ENCODE data around the gene OR4B1. TPM values are rescaled to one million over a fixed set of nuclear protein-coding genes. Genes with fewer than 3 reads are reported as not detected.

Gene OR4B1, protein sequence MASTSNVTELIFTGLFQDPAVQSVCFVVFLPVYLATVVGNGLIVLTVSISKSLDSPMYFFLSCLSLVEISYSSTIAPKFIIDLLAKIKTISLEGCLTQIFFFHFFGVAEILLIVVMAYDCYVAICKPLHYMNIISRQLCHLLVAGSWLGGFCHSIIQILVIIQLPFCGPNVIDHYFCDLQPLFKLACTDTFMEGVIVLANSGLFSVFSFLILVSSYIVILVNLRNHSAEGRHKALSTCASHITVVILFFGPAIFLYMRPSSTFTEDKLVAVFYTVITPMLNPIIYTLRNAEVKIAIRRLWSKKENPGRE
- not detected for polyA plus RNA-seq (2013, experiment 1 of 2)
- polyA plus RNA-seq (2013, experiment 2 of 2) = not detected

DNA sequence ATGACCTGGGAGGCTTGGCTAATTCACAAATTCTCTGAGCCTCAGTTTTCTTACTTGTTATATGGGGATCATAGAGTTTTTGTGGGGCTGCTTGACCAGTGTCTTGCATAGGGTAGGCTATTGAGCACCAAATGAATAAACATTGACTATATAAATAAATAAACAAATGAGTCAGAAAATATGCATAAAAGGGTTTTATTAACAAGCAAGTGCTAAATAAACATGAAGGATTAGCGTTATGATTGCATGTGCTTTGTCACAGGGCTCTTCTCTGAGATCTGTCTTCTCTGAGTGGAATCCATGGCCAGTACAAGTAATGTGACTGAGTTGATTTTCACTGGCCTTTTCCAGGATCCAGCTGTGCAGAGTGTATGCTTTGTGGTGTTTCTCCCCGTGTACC is at the start of gene OR4B1:
Gene OR4B1, plus strand, starts transcription at position 301 of the 400 bp plus-strand sequence. Its CDS starts 0 bp downstream, at position 301.
- H3K4me1 ChIP-seq (ENCODE audit: control insufficient read depth in 2 of 2, insufficient read depth in 1 of 2, low read depth in 1 of 2, low read length in 2 of 2) = no peaks in the 10 kb centered on the region
- peaks cover 0 to 4% of the 10 kb centered on the region in 2 donors for H3K9me3 ChIP-seq (replicated peaks in 1 of 2; ENCODE audit: control insufficient read depth in 2 of 2, insufficient read depth in 1 of 2, low read depth in 1 of 2, low read length in 2 of 2)
- no peaks in the 10 kb centered on the region for H3K79me1 ChIP-seq (ENCODE audit: low read depth, low read length)
- no peaks in the 10 kb centered on the region for H3K36me3 ChIP-seq (replicated peaks in 1 of 2; ENCODE audit: control insufficient read depth in 2 of 2, insufficient read depth in 2 of 2, low read length in 2 of 2)
- no peak within 1 kb of the TSS for H3K27ac ChIP-seq (replicated peaks; ENCODE audit: low read length)
- no peak within 1 kb of the TSS for H3K9ac ChIP-seq (ENCODE audit: low read depth, low read length, poor library complexity)
- H4K91ac ChIP-seq (ENCODE audit: low read depth, low read length, poor library complexity) = no peak within 1 kb of the TSS
- H2BK15ac ChIP-seq (ENCODE audit: low read length) = no peak within 1 kb of the TSS
- no peak within 1 kb of the TSS for H3K4ac ChIP-seq (ENCODE audit: low read length)
- whole genome bisulfite sequencing, 2 donors (ENCODE audit: extremely low coverage in 2 of 2, insufficient read length in 2 of 2, insufficient replicate concordance in 1 of 2) = no CpG with 5 or more reads among the region's 2 CpGs
- no peak within 1 kb of the TSS for H3K18ac ChIP-seq (ENCODE audit: low read length)
- no peak within 1 kb of the TSS for H3K4me3 ChIP-seq (ENCODE audit: low read length in 2 of 2)
- no peak within 1 kb of the TSS for H3K4me2 ChIP-seq (ENCODE audit: insufficient read depth, low read length, poor library complexity, severe bottlenecking)
- H2BK12ac ChIP-seq (ENCODE audit: low read length) = no peak within 1 kb of the TSS
- no peak within 1 kb of the TSS for H2AK5ac ChIP-seq (ENCODE audit: low read depth, low read length)
- no peak within 1 kb of the TSS for H3K14ac ChIP-seq (ENCODE audit: low read length)
- no peak within 1 kb of the TSS for H2BK120ac ChIP-seq (ENCODE audit: low read depth, low read length)
- no peak within 1 kb of the TSS for H2AFZ ChIP-seq (ENCODE audit: low read length)
- no peak within 1 kb of the TSS for H4K8ac ChIP-seq (ENCODE audit: low read depth, low read length)
- H2BK5ac ChIP-seq (ENCODE audit: low read length) = no peak within 1 kb of the TSS
- no peak for DNase-seq (ENCODE audit: low spot score)
- H3K27me3 ChIP-seq (ENCODE audit: control insufficient read depth in 3 of 3, insufficient read depth in 3 of 3, low read depth in 1 of 3, low read length in 3 of 3) = no peaks in the 10 kb centered on the region
- no peak within 1 kb of the TSS for H3K23ac ChIP-seq (ENCODE audit: low read depth, low read length, poor library complexity)

DNA sequence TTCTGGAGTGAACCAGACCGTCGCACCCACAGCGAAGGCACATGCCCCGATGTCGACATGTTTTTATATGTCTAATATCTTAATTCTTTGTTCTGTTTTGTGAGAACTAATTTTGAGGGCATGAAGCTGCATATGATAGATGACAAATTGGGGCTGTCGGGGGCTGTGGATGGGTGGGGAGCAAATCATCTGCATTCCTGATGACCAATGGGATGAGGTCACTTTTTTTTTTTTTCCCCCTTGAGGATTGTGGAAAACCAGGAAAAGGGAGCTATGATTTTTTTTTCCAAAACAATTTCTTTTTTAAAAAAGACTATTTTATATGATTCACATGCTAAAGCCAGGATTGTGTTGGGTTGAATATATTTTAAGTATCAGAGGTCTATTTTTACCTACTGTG is 49.2 kb upstream of the OR4B1 start:
- Histone ChIP-seq H4K91ac (ENCODE audit: low read depth, low read length, poor library complexity) (no peak overlapping the region), H3K4me3 (ENCODE audit: low read length in 2 of 2) (no peak overlapping the region), H2BK5ac (ENCODE audit: low read length) (no peak overlapping the region), H3K27ac (replicated peaks; ENCODE audit: low read length) (no peak overlapping the region), H2BK120ac (ENCODE audit: low read depth, low read length) (no peak overlapping the region), H3K4ac (ENCODE audit: low read length) (no peak overlapping the region), H2AK5ac (ENCODE audit: low read depth, low read length) (no peak overlapping the region), H2AFZ (ENCODE audit: low read length) (no peak overlapping the region), H3K4me1 (ENCODE audit: control insufficient read depth in 2 of 2, insufficient read depth in 1 of 2, low read depth in 1 of 2, low read length in 2 of 2) (peaks cover 11 to 13% of the 10 kb centered on the region in 2 donors), H3K18ac (ENCODE audit: low read length) (no peak overlapping the region), H2BK15ac (ENCODE audit: low read length) (no peak overlapping the region), H3K4me2 (ENCODE audit: insufficient read depth, low read length, poor library complexity, severe bottlenecking) (no peak overlapping the region), H3K27me3 (ENCODE audit: control insufficient read depth in 3 of 3, insufficient read depth in 3 of 3, low read depth in 1 of 3, low read length in 3 of 3) (no peaks in the 10 kb centered on the region), H3K36me3 (replicated peaks in 1 of 2; ENCODE audit: control insufficient read depth in 2 of 2, insufficient read depth in 2 of 2, low read length in 2 of 2) (peaks cover 11 to 44% of the 10 kb centered on the region in 2 donors), H2BK12ac (ENCODE audit: low read length) (no peak overlapping the region), H3K9ac (ENCODE audit: low read depth, low read length, poor library complexity) (no peak overlapping the region), H3K79me1 (ENCODE audit: low read depth, low read length) (no peaks in the 10 kb centered on the region), H4K8ac (ENCODE audit: low read depth, low read length) (no peak overlapping the region), H3K9me3 (replicated peaks in 1 of 2; ENCODE audit: control insufficient read depth in 2 of 2, insufficient read depth in 1 of 2, low read depth in 1 of 2, low read length in 2 of 2) (no peaks in the 10 kb centered on the region), H3K14ac (ENCODE audit: low read length) (no peak overlapping the region), H3K23ac (ENCODE audit: low read depth, low read length, poor library complexity) (no peak overlapping the region)
- no peak for DNase-seq (ENCODE audit: low spot score)
- no CpG with 5 or more reads among the region's 6 CpGs for WGBS, 2 donors (ENCODE audit: extremely low coverage in 2 of 2, insufficient read length in 2 of 2, insufficient replicate concordance in 1 of 2)

DNA sequence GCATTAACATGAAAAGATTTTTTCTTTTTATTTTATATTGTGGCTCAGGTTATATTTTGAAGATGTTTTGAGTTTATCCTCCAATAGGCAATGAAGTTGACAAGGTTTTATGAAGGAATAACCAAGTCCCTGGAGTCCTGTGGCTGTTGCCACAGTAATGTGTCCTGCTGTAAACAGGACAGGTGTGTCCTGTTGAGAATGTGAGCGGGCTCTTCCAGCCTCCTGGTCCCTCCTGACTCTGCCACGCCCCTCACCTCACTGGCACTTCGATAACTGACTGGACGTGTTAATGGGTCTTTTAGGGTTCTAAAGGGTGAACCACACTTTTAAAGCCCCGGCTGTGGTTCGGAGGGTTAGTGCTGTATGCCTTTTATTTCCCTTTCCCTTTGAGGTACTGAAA is 47.8 kb upstream of the OR4B1 start:
- Histone ChIP-seq H3K14ac (ENCODE audit: low read length) (no peak overlapping the region), H2AK5ac (ENCODE audit: low read depth, low read length) (no peak overlapping the region), H3K18ac (ENCODE audit: low read length) (no peak overlapping the region), H3K9me3 (replicated peaks in 1 of 2; ENCODE audit: control insufficient read depth in 2 of 2, insufficient read depth in 1 of 2, low read depth in 1 of 2, low read length in 2 of 2) (no peaks in the 10 kb centered on the region), H4K91ac (ENCODE audit: low read depth, low read length, poor library complexity) (no peak overlapping the region), H3K36me3 (replicated peaks in 1 of 2; ENCODE audit: control insufficient read depth in 2 of 2, insufficient read depth in 2 of 2, low read length in 2 of 2) (peaks cover 9 to 36% of the 10 kb centered on the region in 2 donors), H3K4me3 (ENCODE audit: low read length in 2 of 2) (no peak overlapping the region), H3K23ac (ENCODE audit: low read depth, low read length, poor library complexity) (no peak overlapping the region), H2BK120ac (ENCODE audit: low read depth, low read length) (no peak overlapping the region), H3K4me2 (ENCODE audit: insufficient read depth, low read length, poor library complexity, severe bottlenecking) (no peak overlapping the region), H3K27ac (replicated peaks; ENCODE audit: low read length) (no peak overlapping the region), H4K8ac (ENCODE audit: low read depth, low read length) (no peak overlapping the region), H3K4me1 (ENCODE audit: control insufficient read depth in 2 of 2, insufficient read depth in 1 of 2, low read depth in 1 of 2, low read length in 2 of 2) (peaks cover 11 to 15% of the 10 kb centered on the region in 2 donors), H3K4ac (ENCODE audit: low read length) (no peak overlapping the region), H2BK15ac (ENCODE audit: low read length) (no peak overlapping the region), H2BK5ac (ENCODE audit: low read length) (no peak overlapping the region), H3K79me1 (ENCODE audit: low read depth, low read length) (no peaks in the 10 kb centered on the region), H3K9ac (ENCODE audit: low read depth, low read length, poor library complexity) (no peak overlapping the region), H2AFZ (ENCODE audit: low read length) (no peak overlapping the region), H3K27me3 (ENCODE audit: control insufficient read depth in 3 of 3, insufficient read depth in 3 of 3, low read depth in 1 of 3, low read length in 3 of 3) (no peaks in the 10 kb centered on the region), H2BK12ac (ENCODE audit: low read length) (no peak overlapping the region)
- DNase-seq (ENCODE audit: low spot score) = no peak
- no CpG with 5 or more reads among the region's 6 CpGs for WGBS, 2 donors (ENCODE audit: extremely low coverage in 2 of 2, insufficient read length in 2 of 2, insufficient replicate concordance in 1 of 2)

DNA sequence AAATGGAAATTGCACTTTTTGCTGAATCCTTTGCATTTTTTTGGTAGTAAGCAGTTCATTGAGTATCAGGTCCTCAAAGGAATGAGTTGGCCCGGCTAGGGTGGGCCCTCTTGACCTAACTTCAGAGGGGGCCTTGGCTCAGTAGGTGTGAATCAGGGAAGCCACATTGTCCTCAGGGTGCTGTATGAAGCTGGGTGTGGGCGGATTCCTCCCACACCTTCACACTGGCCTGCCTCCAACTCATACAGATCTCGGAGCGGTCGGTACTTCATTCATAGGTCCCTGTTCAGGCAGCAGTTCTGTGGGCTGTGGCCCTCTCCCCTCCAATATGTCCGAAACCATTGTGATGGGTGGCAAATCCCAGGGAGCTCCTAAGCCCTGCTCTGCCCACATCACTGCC is 47.4 kb upstream of the OR4B1 start:
- Histone ChIP-seq H2AK5ac (ENCODE audit: low read depth, low read length) (no peak overlapping the region), H3K36me3 (replicated peaks in 1 of 2; ENCODE audit: control insufficient read depth in 2 of 2, insufficient read depth in 2 of 2, low read length in 2 of 2) (peaks cover 6 to 31% of the 10 kb centered on the region in 2 donors), H2BK15ac (ENCODE audit: low read length) (no peak overlapping the region), H4K91ac (ENCODE audit: low read depth, low read length, poor library complexity) (no peak overlapping the region), H2BK120ac (ENCODE audit: low read depth, low read length) (no peak overlapping the region), H3K4me3 (ENCODE audit: low read length in 2 of 2) (no peak overlapping the region), H3K27ac (replicated peaks; ENCODE audit: low read length) (no peak overlapping the region), H2BK5ac (ENCODE audit: low read length) (no peak overlapping the region), H3K4ac (ENCODE audit: low read length) (no peak overlapping the region), H2BK12ac (ENCODE audit: low read length) (no peak overlapping the region), H2AFZ (ENCODE audit: low read length) (no peak overlapping the region), H4K8ac (ENCODE audit: low read depth, low read length) (no peak overlapping the region), H3K14ac (ENCODE audit: low read length) (no peak overlapping the region), H3K23ac (ENCODE audit: low read depth, low read length, poor library complexity) (no peak overlapping the region), H3K18ac (ENCODE audit: low read length) (no peak overlapping the region), H3K27me3 (ENCODE audit: control insufficient read depth in 3 of 3, insufficient read depth in 3 of 3, low read depth in 1 of 3, low read length in 3 of 3) (no peaks in the 10 kb centered on the region), H3K9me3 (replicated peaks in 1 of 2; ENCODE audit: control insufficient read depth in 2 of 2, insufficient read depth in 1 of 2, low read depth in 1 of 2, low read length in 2 of 2) (no peaks in the 10 kb centered on the region), H3K4me2 (ENCODE audit: insufficient read depth, low read length, poor library complexity, severe bottlenecking) (no peak overlapping the region), H3K4me1 (ENCODE audit: control insufficient read depth in 2 of 2, insufficient read depth in 1 of 2, low read depth in 1 of 2, low read length in 2 of 2) (peaks cover 11 to 15% of the 10 kb centered on the region in 2 donors), H3K9ac (ENCODE audit: low read depth, low read length, poor library complexity) (no peak overlapping the region), H3K79me1 (ENCODE audit: low read depth, low read length) (no peaks in the 10 kb centered on the region)
- WGBS, 2 donors (ENCODE audit: extremely low coverage in 2 of 2, insufficient read length in 2 of 2, insufficient replicate concordance in 1 of 2) = no CpG with 5 or more reads among the region's 6 CpGs
- no peak for DNase-seq (ENCODE audit: low spot score)
